Activated CD4-positive, alpha-beta T cell treated with anti-CD3 and anti-CD28 coated beads for 4 hours (primary cell): ENCODE measurements around the gene SERPINH1.

Source experiments
- DNase-seq, 2 donors: peaks; one replicate each; pipeline ENCODE4 v3.0.0-alpha.2; 2020

Gene SERPINH1

DNA sequence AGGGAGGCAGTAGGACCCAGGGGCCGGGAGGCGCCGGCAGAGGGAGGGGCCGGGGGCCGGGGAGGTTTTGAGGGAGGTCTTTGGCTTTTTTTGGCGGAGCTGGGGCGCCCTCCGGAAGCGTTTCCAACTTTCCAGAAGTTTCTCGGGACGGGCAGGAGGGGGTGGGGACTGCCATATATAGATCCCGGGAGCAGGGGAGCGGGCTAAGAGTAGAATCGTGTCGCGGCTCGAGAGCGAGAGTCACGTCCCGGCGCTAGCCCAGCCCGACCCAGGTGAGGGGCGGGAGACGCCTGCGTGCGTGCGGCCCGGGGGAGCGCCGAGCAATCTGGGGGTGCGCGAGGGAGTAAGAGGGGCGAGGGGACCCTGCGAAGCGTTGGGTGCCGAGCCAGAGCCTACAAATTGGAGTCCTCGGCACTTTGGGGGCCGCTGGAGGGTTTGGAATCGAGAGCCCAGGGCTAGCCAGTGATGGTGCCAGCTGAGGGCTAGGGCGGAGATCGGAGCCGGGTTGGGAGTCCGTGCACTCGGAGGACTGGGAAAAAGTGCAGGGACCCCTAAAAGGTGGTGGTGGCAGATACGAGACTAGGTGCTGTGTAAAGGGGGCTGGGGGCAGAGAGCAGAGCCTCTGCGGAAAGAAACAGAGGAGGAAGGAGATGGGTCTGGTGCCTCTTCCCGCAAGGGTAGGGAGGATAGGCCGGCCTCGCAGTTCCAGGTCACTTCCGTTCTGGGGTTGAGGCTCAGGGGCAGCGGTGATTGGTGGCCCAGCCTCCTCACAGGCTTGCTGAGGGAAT is at the start of gene SERPINH1:
Gene SERPINH1 (plus strand): TSS at position 206 of the 788 bp plus-strand sequence. CDS start 4,097 bp downstream, outside the sequence.
- DNase-seq, result peak; percentile 44 to 51

DNA sequence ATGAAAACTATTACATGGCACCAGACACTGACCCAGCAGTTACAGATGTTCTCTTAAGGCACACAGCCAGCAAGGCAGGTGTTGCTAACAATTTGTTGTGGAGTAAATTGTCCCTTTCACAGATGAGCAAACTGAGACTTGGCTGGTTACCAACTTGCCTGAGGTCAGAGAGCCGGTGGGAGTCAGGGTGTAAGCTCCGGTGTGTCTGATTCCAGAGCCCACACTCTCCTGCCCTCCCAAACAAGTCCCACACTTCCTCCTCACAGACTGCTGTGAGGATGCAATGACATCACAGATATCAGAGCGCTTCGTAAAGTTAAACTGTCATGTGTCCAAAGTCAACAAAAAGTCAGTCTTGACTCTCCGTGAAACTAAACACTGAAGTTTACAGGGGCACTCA is 48.8 kb upstream of the SERPINH1 start:
- DNase-seq, result no peak

DNA sequence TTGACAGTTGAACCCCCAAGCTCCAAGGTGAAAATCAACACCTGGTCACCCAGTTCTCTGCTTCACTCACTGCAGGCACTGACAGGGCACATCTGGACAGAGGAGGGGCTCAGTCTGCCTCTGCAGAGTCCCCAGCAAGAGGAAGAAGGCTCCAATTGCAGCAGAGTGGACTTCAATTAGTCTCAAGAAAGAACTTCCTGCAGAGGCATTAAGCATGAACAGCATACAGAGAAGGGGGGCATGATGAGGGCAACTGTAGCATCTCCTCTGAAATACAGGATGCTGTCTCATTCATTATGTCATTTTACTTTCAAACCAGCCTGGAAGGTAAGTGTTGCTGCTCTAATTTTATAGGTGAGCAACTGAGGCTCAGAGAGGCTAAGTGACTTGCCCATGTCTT is 47.5 kb upstream of the SERPINH1 start:
- DNase-seq, result no peak

DNA sequence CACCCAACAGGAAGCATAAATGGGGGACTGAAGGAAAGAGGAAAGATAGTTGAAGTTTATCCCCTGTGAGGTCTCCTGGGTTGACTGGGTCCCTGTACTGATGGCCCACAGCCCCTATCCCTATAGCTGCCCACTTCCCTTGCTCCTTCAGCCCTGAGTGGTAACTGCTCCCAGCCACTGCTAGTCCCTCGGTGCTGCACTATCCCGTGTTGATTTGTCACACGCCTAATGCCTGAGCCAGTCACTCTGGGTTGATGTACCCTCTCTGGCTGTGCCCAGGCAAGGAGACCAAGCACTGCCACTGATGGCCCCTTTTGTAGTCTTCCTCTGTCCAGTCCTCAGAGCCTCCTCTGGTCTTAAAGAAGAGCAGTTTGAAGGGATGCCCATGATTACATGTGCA is 45.9 kb upstream of the SERPINH1 start:
- DNase-seq, result no peak

DNA sequence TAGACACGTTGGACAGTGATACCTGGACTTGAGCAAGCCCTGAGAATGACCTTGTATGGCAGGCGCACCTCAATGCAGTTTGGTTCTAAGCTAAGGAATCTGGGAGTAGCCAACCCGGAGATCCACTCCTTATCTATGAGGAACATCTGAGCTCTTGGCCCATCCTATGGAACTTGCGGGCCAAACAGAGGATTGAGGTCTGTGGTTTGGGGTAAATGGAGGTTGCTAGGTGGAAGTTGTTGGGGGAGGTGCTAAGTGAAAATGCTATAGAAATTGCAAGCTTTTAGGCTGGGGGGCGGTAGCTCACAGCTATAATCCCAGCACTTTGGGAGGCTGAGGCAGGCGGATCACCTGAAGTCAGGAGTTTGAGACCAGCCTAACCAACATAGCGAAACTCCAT is 45.2 kb upstream of the SERPINH1 start:
- DNase-seq, result no peak

DNA sequence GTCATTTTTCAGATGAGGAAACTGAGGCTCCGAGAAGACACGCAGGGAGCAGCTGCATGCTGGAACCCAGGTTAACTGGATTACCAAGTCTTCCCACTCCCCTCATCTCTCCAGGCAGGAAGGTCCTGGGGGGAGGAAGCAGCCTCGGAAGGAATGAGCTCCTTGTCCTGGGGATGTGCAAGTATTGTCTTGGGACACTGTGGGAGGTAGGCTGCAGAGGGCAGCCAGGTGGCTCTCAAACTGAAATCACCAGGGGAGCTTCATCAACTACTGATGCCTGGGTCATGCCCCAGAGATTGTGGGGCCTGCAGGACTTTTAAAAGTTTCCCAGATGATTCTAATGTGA is 43.9 kb upstream of the SERPINH1 start:
- DNase-seq, result no peak

DNA sequence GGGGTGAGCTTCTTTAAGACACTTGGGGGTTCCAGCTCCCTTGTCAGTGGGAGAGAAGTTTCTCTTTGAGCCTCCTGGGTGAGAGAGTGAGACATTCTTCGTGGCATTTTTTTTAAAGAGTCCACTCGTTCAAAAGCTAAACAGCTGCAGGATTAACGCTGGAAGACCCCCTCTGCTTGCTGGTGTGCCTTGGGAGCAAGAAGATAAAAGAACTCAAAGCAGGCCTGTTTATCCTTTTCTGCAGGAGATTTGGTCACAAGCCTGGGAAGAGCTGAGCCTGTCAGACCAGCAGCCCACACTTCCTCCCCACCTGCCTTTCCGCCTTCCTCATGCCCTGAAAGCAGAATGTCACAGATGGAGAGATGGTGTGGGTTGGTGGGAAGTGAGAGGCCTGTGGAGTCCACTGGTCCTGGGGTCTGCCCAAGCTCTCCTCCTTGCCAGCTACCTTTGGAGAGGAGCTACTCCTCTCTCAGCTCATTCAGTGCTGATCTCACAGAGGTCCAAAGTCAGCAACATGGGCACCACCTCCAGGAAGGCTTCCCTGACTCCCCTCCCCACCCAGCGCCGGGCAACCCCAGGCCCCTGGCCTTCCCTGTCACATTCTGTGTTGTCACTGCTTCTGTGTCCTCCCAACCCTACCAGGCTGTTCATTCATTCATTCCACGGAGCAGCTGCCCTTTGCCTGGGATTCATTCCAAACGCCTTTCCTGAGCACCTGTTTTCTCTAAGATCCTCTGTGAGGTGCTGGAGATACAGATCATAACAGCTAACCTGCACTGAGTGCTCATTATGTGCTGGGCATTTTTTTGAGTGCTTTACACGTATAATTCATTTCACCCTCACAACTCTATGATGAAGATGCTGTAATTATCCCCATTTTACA is 43.0 kb upstream of the SERPINH1 start:
- DNase-seq, result no peak

DNA sequence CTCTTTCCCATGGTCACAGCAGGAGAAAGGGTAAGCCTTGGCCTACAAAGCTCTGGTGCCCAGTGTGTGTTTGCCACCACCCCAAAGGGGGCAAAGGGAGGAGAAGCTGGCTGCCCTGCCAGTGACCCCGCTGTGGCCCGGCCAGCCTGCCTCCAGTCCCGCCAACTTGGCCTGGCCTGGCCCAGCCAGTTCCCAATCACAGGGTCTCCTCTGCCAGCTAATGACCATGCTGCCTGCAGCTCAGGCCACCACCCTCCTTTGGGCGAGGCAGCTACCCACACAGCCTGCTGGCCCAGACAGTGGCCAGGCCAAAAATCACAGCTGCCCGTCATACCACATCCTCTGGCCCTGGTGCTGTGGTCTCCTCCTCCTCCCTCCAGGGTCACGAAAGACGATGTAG is 41.4 kb upstream of the SERPINH1 start:
- DNase-seq, result no peak

DNA sequence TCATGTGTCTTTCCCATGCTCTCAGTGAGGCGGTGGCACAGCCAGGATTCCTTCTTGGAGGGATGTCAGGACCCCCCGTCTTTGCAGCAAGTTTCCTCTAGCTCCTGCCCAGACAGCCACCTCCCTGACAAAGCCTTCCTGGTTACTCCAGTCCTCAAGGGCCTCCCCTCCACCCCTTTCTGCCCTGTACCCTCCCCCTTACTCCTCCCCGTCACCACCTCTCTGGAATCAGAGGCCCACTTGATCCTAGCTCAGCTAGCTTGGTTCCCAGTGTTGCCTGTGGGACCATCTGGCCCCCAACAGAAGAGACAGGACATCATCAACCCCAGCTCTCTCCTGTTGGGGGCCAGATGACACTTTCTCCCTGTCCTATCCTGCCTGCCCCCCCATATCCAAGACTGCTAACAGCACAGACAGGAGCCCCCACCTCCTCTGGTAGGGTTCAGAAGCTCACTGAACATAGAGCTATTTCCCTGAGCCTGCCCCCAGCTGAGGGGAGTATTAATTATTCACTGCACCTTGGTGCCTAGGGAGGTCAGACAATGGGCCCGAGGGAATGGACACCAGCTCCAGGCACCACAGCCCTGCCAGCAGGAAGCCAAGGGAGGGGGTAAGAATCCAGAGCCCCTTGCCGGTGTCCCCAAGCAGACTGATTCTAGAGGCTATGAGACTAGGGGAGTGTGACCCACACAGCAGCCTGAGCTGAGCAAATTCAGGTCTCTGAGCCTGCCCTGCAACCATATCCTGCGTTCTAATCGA is 39.6 kb upstream of the SERPINH1 start:
- no peak for DNase-seq

DNA sequence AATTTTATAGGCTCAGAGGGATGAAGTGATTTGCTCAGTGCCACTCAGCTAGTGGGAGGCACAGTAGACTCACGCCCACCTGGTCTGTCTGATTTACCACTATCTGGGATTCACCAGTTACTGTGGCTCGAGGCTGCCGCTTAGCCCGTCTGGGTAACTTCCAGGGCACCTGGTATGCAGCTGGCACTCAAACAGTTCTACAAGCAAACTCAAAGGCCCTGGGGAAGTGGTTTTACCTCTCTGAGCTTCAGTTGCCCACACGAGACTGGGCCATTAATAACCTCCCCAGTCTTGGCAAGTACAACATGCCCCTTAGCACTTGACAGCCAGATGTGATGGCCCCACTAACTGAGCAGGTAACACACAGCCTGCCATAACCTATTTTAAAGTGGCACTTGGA is 38.9 kb upstream of the SERPINH1 start:
- peak; percentile 21 to 24 for DNase-seq

DNA sequence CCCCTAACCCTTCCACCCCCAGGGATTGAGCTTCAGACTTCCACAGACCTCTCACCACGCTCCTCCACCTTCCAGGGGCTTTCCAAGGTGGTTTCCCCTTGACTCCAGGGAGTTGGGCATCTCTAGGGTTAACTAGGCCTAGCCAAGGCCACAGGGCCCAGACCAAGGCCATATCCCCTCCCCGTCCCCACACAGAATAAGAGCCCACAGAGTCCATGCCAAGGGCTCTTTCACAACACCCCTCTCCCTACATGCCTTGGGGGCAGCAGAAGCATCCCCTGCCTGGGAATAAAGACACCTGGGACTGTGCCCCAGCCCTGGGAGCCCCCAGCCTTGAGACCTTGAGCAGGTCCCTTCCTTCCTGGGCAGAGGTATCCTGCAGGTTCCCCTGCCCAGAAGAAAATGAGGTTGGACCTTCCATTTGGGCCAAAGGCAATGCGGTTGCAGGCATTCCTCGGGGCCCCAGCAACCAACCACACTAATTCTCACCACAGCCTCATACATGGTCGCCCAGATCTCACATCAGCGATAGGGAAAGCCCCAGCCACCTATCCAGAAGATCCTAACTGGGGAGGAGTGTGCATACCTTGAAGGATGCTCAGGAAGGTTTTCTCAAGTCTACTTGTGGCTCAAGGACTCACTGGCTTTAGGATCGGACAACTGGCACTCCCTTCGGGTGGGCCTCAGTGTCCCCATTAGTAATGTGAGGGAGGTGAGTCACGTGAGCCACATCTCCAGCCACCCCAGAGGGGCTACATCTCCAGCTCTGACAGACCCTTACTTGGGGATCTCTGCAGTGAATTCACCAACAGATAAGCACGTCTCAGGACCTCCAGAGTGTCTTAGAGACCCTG is 38.0 kb upstream of the SERPINH1 start:
- no peak for DNase-seq

DNA sequence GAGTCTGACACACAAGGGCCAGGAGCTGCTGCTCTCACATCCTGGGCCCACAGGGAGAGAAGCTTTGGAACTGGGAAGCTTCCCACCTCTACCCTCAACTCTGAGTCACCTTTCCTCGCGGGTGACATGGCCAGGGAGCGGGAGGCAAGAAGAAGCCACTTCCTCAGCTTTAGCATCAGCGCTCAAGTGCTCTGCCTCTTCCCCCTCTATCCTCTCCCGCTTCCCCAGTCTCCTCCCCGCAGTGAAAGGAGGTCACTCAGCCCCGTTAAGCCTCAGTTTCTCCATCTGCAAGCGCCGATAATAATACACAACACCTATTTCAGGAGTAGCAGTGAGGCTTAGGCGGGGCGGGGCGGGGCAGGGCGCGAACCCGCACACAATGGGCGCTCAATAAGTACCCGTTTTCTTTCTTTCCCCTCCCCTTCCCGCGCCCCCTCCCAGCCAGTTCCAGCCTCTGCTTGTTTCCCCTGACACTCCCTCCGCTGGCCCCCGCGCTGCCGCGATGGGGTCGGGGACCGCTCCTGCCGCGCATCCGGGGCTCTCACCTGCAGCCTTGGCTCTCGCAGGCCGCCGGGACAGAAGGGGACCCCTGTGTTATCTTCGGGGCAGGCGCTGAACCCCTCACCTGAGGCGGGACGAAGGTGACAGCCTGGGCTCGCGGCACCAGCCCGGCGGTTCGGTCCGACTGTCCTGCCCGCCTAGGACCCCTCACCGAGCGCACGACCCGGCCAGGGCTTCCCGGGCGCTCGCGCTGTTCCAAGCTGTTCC is 37.2 kb upstream of the SERPINH1 start:
- peak; percentile 30 to 31 for DNase-seq

DNA sequence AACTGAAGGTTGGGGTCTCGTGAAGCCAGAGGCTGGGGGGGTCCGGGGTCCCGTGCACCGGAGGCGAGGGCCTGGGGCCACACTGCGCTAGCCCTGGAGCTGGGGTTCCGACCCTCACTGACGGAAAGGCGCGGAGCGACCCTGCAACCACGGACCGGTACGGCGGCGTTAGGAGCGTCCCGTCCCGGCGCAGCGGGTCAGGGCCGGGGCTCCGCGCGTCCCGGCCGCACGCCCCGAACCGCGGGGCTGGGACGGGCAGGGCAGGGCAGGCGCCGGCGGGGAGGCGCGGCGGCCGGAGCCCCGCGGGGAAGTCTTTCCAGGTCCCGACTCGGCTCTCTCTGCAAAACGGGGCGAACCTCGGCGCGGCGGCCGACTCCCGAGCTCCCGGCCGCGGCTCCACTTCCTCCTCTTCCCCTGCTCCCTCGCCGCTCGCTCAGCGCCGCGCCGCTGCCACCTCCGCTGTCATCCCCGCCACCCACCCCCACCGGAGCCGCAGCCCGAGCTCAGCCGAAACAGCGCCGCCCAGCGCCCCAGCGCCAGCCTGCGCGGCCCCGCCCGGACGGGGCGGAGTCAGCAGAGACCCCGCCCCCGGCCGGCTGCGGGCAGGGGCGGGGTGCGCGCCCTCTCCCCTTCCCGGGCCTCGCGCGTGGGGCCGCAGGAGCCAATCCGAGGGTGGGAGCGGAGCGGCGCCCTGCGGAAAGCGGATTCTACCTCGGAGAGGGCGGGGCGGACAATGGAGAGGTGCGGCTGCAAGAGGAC is 36.4 kb upstream of the SERPINH1 start, which contains the start of gene GDPD5:
Gene GDPD5 (minus strand): TSS at position 509 of the 759 bp plus-strand sequence. CDS start 48,206 bp downstream, outside the sequence.
- peak; percentile 80 to 83 for DNase-seq

DNA sequence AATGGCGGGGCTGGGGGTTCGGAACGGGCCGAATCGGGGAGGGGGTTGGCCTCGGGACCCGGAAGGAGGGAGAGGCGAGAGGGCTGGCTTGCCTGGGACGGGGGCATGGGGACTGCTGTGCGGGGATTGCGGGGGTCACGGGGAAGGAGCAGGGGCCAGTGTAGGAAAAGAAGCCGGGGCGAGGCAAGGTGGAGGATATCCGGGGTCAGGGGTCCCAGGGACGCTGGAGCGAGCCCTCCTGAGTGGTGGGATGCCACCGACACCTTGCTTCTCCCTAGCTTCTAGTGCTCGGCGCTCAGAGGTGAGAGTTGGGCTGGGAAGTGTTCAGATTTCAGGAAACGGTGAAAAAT is 35.9 kb upstream of the SERPINH1 start:
- DNase-seq, result no peak

DNA sequence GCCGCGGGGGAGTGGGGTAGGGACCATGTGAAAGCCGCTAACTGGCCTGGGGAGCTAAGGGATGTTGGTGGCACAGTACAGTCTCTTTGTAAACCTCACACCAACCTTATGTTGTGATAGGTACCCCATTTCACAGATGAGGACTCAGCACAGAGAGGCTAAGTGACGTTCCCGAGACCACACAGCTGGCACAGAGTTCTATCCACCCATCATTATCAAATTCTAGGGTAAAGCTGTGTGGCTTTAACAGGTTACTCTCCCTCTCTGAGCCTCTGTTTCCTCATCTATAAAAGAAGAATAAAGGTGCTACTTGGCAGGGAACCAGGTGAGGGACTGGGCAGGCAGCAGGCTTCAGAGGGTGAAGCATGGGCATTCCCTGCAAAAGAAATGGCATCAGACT is 34.9 kb upstream of the SERPINH1 start:
- DNase-seq, result no peak

DNA sequence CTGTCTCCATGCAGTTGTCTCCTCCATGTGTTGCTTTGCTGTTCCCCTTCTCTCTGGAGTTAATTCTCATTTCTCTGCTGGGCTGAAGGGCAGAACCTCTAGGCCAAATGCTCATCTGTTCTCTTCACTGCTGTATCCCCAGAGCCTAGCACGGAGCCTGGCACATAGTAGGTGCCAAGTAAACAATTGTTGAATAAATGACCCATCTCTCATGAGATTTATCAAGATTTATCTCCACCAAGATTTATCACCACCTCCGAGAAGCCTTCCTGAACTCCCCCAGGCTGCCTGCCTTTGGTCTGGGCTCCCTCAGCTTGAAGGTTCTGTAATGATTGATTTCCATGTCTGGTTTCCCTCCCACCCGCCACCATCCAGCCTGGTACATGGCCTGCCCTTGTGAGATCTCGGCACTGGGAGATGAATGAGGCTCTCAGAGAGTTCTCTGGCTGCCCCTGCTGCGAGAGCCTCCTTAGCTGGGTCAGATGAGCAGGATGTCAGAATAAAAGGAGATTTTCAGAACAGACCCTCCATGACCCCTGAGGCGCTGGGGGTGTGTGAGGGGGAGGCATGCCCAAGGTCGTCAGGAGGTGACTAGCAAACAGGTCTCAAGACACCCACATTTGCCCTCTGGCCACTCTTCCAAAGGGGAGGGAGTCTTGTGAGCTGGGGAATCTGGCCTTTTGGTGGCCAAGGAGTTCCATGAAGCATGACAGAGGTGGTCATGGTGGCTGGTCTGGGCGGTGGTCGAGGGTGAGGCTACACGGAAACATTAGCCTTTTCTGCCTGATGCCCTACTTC is 33.9 kb upstream of the SERPINH1 start:
- DNase-seq, result no peak

DNA sequence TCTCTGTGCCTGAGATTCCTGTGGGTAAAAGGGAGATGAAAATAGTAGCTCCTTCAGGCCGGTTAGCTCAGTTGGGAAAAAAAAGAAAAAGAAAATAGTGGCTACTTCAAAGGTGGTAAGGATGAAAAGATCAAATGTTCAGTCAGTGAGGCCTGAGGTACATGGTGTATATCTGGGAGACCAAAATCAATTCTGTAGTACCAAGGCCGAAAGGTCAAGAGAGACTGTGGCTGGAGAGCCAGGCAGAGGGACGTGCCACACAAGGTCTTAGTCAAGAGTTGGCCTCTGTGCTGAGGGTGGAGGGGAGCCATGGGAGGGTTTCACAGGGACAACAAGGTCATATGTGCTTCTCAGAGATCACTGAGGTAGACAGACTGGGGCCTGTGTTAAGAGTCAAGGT is 31.5 kb upstream of the SERPINH1 start:
- DNase-seq, result no peak

DNA sequence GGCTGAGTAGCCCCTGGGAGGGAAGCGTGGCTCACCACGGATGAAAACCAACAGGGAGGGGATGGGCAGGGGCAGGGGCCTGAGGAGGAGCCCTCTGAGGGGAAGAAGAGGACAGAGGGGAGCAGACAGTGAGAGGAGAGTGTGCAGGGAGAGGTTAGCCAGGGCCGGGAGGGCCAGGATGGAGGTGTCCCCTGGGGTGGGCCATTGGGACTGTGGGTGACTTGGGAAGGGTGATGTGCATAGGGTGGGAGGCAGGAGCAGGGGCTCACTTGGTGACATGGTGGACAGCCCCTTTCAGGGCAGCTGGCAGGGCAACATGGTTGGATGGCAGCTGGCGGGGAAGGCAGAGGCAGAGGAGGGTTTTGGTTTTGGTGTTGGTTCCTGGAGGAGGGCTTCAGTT is 30.7 kb upstream of the SERPINH1 start:
- no peak for DNase-seq

DNA sequence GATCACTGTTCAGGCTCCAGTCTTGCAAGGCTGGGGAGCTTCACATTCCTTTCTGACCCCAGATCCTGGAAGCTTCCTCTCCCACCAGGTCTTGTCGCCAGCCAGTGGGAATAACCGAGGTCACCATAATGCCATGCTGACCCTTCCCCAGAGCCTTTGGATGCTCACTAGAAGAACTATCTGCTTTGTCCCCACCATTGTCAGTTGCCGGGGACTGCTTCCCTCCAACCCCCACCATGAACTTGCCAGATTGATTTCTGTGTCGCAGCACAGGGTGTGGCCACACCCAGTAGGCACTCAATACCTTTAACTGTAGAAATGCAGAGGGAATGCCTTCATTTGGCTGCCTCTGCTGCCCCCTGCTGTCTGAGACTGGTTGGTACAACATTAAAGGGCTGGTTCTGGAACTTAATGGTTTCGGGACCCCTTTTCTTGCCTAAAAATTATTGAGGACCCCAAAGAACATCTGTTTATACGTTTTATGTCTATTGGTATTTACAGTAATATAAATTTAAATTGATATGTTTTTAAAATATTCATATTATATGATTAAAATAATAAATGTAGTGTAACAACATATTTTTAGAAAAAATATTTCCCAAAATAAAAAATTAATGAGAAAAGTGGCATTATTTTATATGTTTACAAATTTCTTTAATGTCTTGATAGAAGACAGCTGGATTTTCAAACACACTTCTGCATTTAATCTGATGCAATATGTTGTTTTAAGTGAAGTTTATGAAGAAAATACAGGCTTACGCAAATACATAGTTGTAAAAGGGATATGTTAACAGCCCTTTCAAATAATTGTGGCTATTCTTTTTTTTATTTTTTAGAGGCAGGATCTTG is 29.6 kb upstream of the SERPINH1 start:
- peak; percentile 76 to 88 for DNase-seq
